K562 (cell line): ENCODE results near the gene ST7. TPM values are rescaled to one million over a fixed set of nuclear protein-coding genes. Genes with fewer than 3 reads are reported as not detected.

Source experiments
- BHLHE40 ChIP-seq: IDR thresholded peaks from 2 replicates; pipeline ENCODE4 v1.6.1; 2011; ENCODE audit warnings: low read length, improper control_type of control experiment
- CBX8 ChIP-seq: fragments of 200-600 bp; sonication (generic); IDR thresholded peaks from 2 replicates; pipeline ENCODE4 v1.6.1; 2012; ENCODE audit warnings: borderline replicate concordance, mixed run types, low read depth, mild to moderate bottlenecking, moderate library complexity, mixed read lengths, low read length, control low read depth, inconsistent platforms; ENCODE audit not compliant: poor library complexity, severe bottlenecking; ENCODE audit errors: extremely low read depth
- CHCHD3 ChIP-seq: fragments of 250-450 bp; sonication (Bioruptor Pico); IDR thresholded peaks from 2 replicates; pipeline ENCODE4 v2.1.2; 2022; ENCODE audit warnings: mild to moderate bottlenecking
- CHD1 ChIP-seq: fragments of 200-600 bp; sonication (generic); IDR thresholded peaks from one replicate; pipeline ENCODE4 v1.6.1; 2012; ENCODE audit warnings: mild to moderate bottlenecking, moderate library complexity, low read length, inconsistent platforms
- GATA2 ChIP-seq: sonication (generic); formaldehyde crosslinking; IDR thresholded peaks from 2 replicates; pipeline ENCODE4 v1.4.0; 2020; ENCODE audit warnings: mild to moderate bottlenecking, missing genetic modification reagents
- MGA ChIP-seq: fragments of 450-650 bp; IDR thresholded peaks from 2 replicates; pipeline ENCODE4 v1.6.1; 2016; ENCODE audit warnings: mild to moderate bottlenecking, moderate library complexity
- MTA1 ChIP-seq: fragments of 450-650 bp; IDR thresholded peaks from 2 replicates; pipeline ENCODE4 v1.6.1; 2017; ENCODE audit warnings: borderline replicate concordance
- NCOA6 ChIP-seq: fragments of 450-650 bp; IDR thresholded peaks from 2 replicates; pipeline ENCODE4 v1.6.1; 2017; ENCODE audit warnings: mild to moderate bottlenecking
- SUPT5H ChIP-seq: fragments of 450-650 bp; IDR thresholded peaks from 2 replicates; pipeline ENCODE4 v1.6.1; 2016
- ZNF785 ChIP-seq: fragments of 250-450 bp; sonication (Bioruptor Pico); IDR thresholded peaks from 2 replicates; pipeline ENCODE4 v1.4.0; 2020; ENCODE audit warnings: mild to moderate bottlenecking
- polyA plus RNA-seq, 8 experiments: library from polyadenylated mRNA; depleted of rRNA in 4 of 8; stranded (reverse) in 5 of 8; unstranded in 3 of 8; fragments of >200 nt; fragmentation: Nextera tagmentation in 2 of 8; fragmentation: Illumina TruSeq in 1 of 8; extraction: Ambion mirVana in 2 of 8; extraction: Trizol in 1 of 8; gene quantifications; 2 replicates each; pipeline versions ENCODE4 v1.2.1 to v1.2.3, GENCODE V29; 2011 to 2014; ENCODE audit warnings: inconsistent platforms in 1 of 8, missing spikeins in 1 of 8
- total RNA-seq, 7 experiments: library from RNA; depleted of rRNA in 6 of 7; stranded (reverse); fragments of >200 nt in 6 of 7; fragmentation: Illumina TruSeq in 2 of 7; extraction: Trizol in 2 of 7; gene quantifications; 2 replicates each; pipeline versions ENCODE4 v1.2.1 to v1.2.3, GENCODE V29; 2011 to 2021; ENCODE audit warnings: low replicate concordance in 1 of 7

ST7 gene
- total and polyA plus RNA-seq, 9 of the 15 experiments (the other 6 are each of a cell fraction or from before 2014, with no cell fraction given): 23.9 to 56.3 (median 36.9) TPM

- TF ChIP-seq MGA: no peak
- no peak for TF ChIP-seq ZNF785
- TF ChIP-seq CBX8: no peak
- no peak for TF ChIP-seq CHCHD3 (CRISPR knock-in tag)
- TF ChIP-seq CHD1: no peak
- no peak for TF ChIP-seq NCOA6
- no peak for TF ChIP-seq SUPT5H
- TF ChIP-seq GATA2 (CRISPR knock-in tag): no peak
- no peak for TF ChIP-seq MTA1
- TF ChIP-seq BHLHE40: peak; percentile 13; the same call in 1 of the 2 replicates
Measured at GRCh38 chr7:117220836-117221235, 267.5 kb downstream of the ST7 start (continued).
